BE2C (cell line): ENCODE results near the gene PACRG.

Source experiments
- DNase-seq: peaks from one replicate; pipeline ENCODE4 v3.0.0-alpha.2; 2020
- H3K27me3 ChIP-seq: fragments of 250-450 bp; sonication (Bioruptor Pico); 2 replicates; pipeline ENCODE4 v1.5.1; 2020; ENCODE audit warnings: mild to moderate bottlenecking
- H3K36me3 ChIP-seq: fragments of 250-450 bp; sonication (Bioruptor Pico); 2 replicates; pipeline ENCODE4 v1.5.1; 2020; ENCODE audit warnings: mild to moderate bottlenecking
- H3K4me1 ChIP-seq: fragments of 250-450 bp; sonication (Bioruptor Pico); 2 replicates; pipeline ENCODE4 v1.5.1; 2020
- H3K4me3 ChIP-seq: 2 replicates; pipeline ENCODE4 v1.5.1; 2011; ENCODE audit warnings: low read depth, low read length
- H3K9me3 ChIP-seq: fragments of 250-450 bp; sonication (Bioruptor Pico); 2 replicates; pipeline ENCODE4 v1.5.1; 2020
- TF ChIP-seq, protein P1 (sequence below): IDR thresholded peaks from 2 replicates; pipeline ENCODE4 v1.5.1; 2012; ENCODE audit warnings: mild to moderate bottlenecking, low read depth, low read length

PACRG gene

GRCh38 chr6:163340201-163340887, 612.6 kb downstream of the PACRG start:
- H3K36me3 ChIP-seq = no peaks in the 10 kb centered on the region
- TF ChIP-seq, protein P1, sequence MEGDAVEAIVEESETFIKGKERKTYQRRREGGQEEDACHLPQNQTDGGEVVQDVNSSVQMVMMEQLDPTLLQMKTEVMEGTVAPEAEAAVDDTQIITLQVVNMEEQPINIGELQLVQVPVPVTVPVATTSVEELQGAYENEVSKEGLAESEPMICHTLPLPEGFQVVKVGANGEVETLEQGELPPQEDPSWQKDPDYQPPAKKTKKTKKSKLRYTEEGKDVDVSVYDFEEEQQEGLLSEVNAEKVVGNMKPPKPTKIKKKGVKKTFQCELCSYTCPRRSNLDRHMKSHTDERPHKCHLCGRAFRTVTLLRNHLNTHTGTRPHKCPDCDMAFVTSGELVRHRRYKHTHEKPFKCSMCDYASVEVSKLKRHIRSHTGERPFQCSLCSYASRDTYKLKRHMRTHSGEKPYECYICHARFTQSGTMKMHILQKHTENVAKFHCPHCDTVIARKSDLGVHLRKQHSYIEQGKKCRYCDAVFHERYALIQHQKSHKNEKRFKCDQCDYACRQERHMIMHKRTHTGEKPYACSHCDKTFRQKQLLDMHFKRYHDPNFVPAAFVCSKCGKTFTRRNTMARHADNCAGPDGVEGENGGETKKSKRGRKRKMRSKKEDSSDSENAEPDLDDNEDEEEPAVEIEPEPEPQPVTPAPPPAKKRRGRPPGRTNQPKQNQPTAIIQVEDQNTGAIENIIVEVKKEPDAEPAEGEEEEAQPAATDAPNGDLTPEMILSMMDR = peak; percentile 10; the same call in 1 of the 2 replicates
- no peaks in the 10 kb centered on the region for H3K9me3 ChIP-seq
- H3K27me3 ChIP-seq = no peaks in the 10 kb centered on the region
- H3K4me1 ChIP-seq = no peaks in the 10 kb centered on the region
- DNase-seq = no peak
- H3K4me3 ChIP-seq = no peak overlapping the region

DNA sequence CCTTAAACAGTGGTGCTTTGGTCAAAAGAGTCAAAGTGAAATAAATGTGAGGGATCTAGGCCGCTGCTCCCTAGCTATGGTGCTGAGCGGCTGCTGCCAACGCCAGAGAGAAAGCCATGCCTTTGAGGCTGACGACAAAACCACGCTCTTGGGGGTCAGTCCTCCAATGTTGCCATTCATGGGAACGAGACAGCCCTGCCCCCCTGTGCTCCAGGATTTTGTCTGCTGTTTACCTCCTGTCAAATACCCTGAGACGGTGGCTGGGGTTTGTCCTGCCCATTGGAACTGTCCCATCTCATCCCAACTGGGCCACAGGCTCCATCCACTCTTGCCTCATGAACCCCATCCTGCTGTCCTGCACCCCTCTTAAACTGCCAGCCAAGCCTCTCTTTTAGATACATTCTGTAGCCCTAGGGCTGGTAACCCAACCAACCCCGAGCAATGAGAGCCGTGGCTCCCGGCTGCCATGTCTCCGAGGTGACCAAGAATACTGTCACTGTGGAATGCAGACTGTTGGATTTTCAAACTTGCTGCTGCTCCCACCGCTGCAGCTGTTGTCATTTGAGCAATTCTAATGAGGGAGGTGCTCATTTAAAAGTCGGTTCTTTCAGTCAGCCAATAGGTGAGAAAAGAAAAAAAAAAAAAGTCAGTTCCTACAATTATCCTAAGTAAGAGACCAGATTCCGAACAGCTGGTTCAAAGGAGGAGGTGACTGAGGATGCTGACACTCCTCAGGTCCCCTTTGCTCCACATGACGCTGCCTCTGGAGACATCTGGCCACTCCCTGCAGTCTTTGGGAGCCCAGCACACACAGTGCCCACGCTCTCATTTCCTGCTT, 613.7 kb downstream of the PACRG start:
- no peak overlapping the region for H3K4me3 ChIP-seq
- no peaks in the 10 kb centered on the region for H3K9me3 ChIP-seq
- H3K4me1 ChIP-seq = peaks cover under 1% of the 10 kb centered on the region; the same call in 1 of the 2 replicates
- no peaks in the 10 kb centered on the region for H3K27me3 ChIP-seq
- H3K36me3 ChIP-seq = no peaks in the 10 kb centered on the region
- TF ChIP-seq, protein P1 = no peak
- DNase-seq = no peak

GRCh38 chr6:163342571-163343539, 615.1 kb downstream of the PACRG start:
- no peak overlapping the region for H3K4me3 ChIP-seq
- H3K27me3 ChIP-seq = no peaks in the 10 kb centered on the region
- no peaks in the 10 kb centered on the region for H3K9me3 ChIP-seq
- TF ChIP-seq, protein P1 = no peak
- no peaks in the 10 kb centered on the region for H3K36me3 ChIP-seq
- DNase-seq = no peak
- peaks cover 2% of the 10 kb centered on the region; the same call in 1 of the 2 replicates for H3K4me1 ChIP-seq

- no peaks in the 10 kb centered on the region for H3K27me3 ChIP-seq
- DNase-seq = no peak
- no peaks in the 10 kb centered on the region for H3K9me3 ChIP-seq
- no peak overlapping the region for H3K4me3 ChIP-seq
- H3K36me3 ChIP-seq = no peaks in the 10 kb centered on the region
- H3K4me1 ChIP-seq = peaks cover 2% of the 10 kb centered on the region; the same call in 1 of the 2 replicates
- TF ChIP-seq, protein P1 = no peak
Measured at GRCh38 chr6:163343609-163344008, 615.8 kb downstream of the PACRG start.

DNA sequence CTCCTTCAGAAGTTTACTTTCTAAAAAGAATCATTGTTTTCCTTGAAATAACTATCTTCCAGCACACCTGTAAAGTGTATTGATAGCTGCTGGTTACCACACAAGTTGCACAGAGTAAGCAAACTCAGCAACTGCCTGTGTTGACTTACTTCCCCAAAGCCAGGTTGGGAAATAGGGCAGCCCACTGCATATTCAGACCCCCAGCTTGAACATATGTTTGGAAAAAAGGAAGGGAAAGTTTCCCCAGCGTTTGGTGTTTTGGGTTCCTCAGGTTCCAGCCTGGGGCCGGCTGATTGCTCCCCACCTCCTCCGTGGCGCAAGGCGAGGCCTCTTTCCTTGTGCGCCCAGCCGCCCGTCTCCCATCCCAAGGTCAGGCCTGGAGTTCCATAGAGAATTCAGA, 616.6 kb downstream of the PACRG start:
- H3K27me3 ChIP-seq = no peaks in the 10 kb centered on the region
- DNase-seq = no peak
- no peak overlapping the region for H3K4me3 ChIP-seq
- H3K36me3 ChIP-seq = no peaks in the 10 kb centered on the region
- peaks cover 2% of the 10 kb centered on the region; the same call in 1 of the 2 replicates for H3K4me1 ChIP-seq
- TF ChIP-seq, protein P1 = no peak
- H3K9me3 ChIP-seq = no peaks in the 10 kb centered on the region
